GM12875 (cell line): ENCODE data around the gene MRI1.

Experiments
- H3K4me3 ChIP-seq: one replicate; pipeline ENCODE4 v1.5.1; 2011; ENCODE audit warnings: low read depth, low read length, control low read depth
- CTCF ChIP-seq: IDR thresholded peaks from 2 replicates; pipeline ENCODE4 v1.5.1; 2011; ENCODE audit warnings: low read depth, mild to moderate bottlenecking, control low read depth, inconsistent platforms, low read length, moderate library complexity, borderline replicate concordance; ENCODE audit not compliant: insufficient read depth

Gene MRI1

GRCh38 chr19:13758795-13759194 lies 5.5 kb upstream of the MRI1 start:
- no peak overlapping the region for H3K4me3 ChIP-seq
- TF ChIP-seq CTCF, result no peak

GRCh38 chr19:13761423-13761822 lies 2.9 kb upstream of the MRI1 start:
- no peak for TF ChIP-seq CTCF
- no peak overlapping the region for H3K4me3 ChIP-seq

- TF ChIP-seq CTCF, result no peak
- no peak overlapping the region for H3K4me3 ChIP-seq
Observed at GRCh38 chr19:13762635-13763235, 1.6 kb upstream of the MRI1 start.

GRCh38 chr19:13763265-13763664 lies 1.1 kb upstream of the MRI1 start:
- H3K4me3 ChIP-seq, result no peak overlapping the region
- no peak for TF ChIP-seq CTCF

- peak overlapping the region; percentile 87 for H3K4me3 ChIP-seq
- no peak for TF ChIP-seq CTCF
Observed at GRCh38 chr19:13764821-13765394, 586 bp downstream of the MRI1 start.

- TF ChIP-seq CTCF, result no peak
- peak overlapping the region; percentile 87 for H3K4me3 ChIP-seq
Observed at GRCh38 chr19:13765395-13766094, 1.2 kb downstream of the MRI1 start.

GRCh38 chr19:13766095-13766481 lies 1.8 kb downstream of the MRI1 start:
- no peak for TF ChIP-seq CTCF
- no peak overlapping the region for H3K4me3 ChIP-seq
